GM12865 (cell line): ENCODE measurements around the gene CDC20B.
"Not testable (repeated sequence)": the region's sequence is repeated elsewhere in the genome, so short reads cannot be mapped to it uniquely, and the experiment has no call there.

ENCODE experiments used
- DNase-seq: peaks from one replicate; pipeline ENCODE4 v3.0.0; 2010; ENCODE audit warnings: low read depth
- H3K4me3 ChIP-seq: 2 replicates; pipeline ENCODE4 v1.5.1; 2011; ENCODE audit warnings: mild to moderate bottlenecking, low read depth, low read length, control low read depth
- CTCF ChIP-seq: IDR thresholded peaks from 2 replicates; pipeline ENCODE4 v1.5.1; 2011; ENCODE audit warnings: low read length, control low read depth, low read depth, inconsistent platforms; ENCODE audit not compliant: insufficient read depth; ENCODE audit errors: missing control alignments

Gene CDC20B

GRCh38 chr5:55134053-55134722 is 38.8 kb downstream of the CDC20B start:
- DNase-seq, result peak; percentile 7
- no peak overlapping the region for H3K4me3 ChIP-seq
- TF ChIP-seq CTCF, result no peak

GRCh38 chr5:55123365-55123764 is 49.6 kb downstream of the CDC20B start:
- DNase-seq, result no peak
- H3K4me3 ChIP-seq, result no peak overlapping the region
- no peak for TF ChIP-seq CTCF

GRCh38 chr5:55114061-55114460 is 58.9 kb downstream of the CDC20B start:
- DNase-seq, result no peak
- TF ChIP-seq CTCF, result no peak
- H3K4me3 ChIP-seq, result no peak overlapping the region

- DNase-seq, result no peak
- TF ChIP-seq CTCF, result no peak
- no peak overlapping the region for H3K4me3 ChIP-seq
These were observed 59.6 kb downstream of the CDC20B start for GRCh38 chr5:55113327-55113726.

- TF ChIP-seq CTCF, result no peak
- H3K4me3 ChIP-seq, result no peak overlapping the region
These were observed 62.8 kb downstream of the CDC20B start for GRCh38 chr5:55110217-55110616.

GRCh38 chr5:55108661-55109060 is 64.3 kb downstream of the CDC20B start:
- no peak overlapping the region for H3K4me3 ChIP-seq
- no peak for DNase-seq
- no peak for TF ChIP-seq CTCF

More at GRCh38 chr5:55110217-55110616, 62.8 kb downstream of the CDC20B start:
- no peak for DNase-seq

GRCh38 chr5:55105976-55106375 is 67.0 kb downstream of the CDC20B start:
- not testable (repeated sequence) for H3K4me3 ChIP-seq, DNase-seq
